SU-DHL-6 (cell line): ENCODE measurements around the gene HLA-DMB.

ENCODE experiments used
- CTCF ChIP-seq: fragments of 200-600 bp; sonication (generic); IDR thresholded peaks from one replicate; pipeline ENCODE4 v1.5.1; 2017; ENCODE audit warnings: antibody characterized with exemption, mild to moderate bottlenecking, low read length, moderate library complexity; ENCODE audit not compliant: insufficient read depth, poor library complexity, severe bottlenecking
- EZH2phosphoT487 ChIP-seq: fragments of 200-600 bp; sonication (generic), shearing (Covaris generic); conservative IDR thresholded peaks from 2 replicates; pipeline ENCODE4 v1.6.1; 2018; ENCODE audit warnings: mild to moderate bottlenecking, antibody characterized with exemption, low read length, moderate library complexity, mixed read lengths

DNA sequence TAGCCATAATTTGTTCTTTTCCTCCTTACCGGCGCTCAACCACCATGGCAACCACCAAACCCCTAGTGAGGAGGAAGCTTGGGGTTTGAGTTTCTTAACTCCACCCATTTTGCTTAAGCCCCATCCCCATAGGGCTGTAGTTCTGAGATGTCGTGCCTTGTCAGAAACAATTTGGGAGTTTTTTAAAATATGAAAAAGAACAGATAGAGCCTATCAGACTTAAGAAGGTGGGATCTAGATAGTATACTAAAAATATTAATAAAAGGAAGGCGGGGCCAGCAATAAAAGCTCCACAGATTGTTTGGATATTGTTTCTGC, 33.1 kb upstream of the HLA-DMB start:
- TF ChIP-seq CTCF = no peak
- TF ChIP-seq EZH2phosphoT487 = no peak
